HL-60 (cell line): ENCODE data around the gene OR5B2.

Experiments
- DNase-seq, 2 experiments: peaks; one replicate each; pipeline ENCODE4 v3.0.0-alpha.2; 2010 to 2020; ENCODE audit warnings: low read depth in 1 of 2, low spot score in 1 of 2
- H3K27ac ChIP-seq: fragments of 250-450 bp; sonication (Bioruptor Pico); replicated peaks from 2 replicates; pipeline ENCODE4 v1.5.1; 2020; ENCODE audit warnings: mild to moderate bottlenecking, moderate library complexity
- H3K27me3 ChIP-seq: fragments of 250-450 bp; sonication (Bioruptor Pico); 2 replicates; pipeline ENCODE4 v1.5.1; 2021; ENCODE audit warnings: mild to moderate bottlenecking, moderate library complexity; ENCODE audit not compliant: insufficient read depth, poor library complexity, severe bottlenecking
- H3K4me3 ChIP-seq: replicated peaks from 2 replicates; pipeline ENCODE4 v1.5.1; 2011; ENCODE audit warnings: mild to moderate bottlenecking, control low read depth, low read length; ENCODE audit not compliant: insufficient read depth
- GABPA ChIP-seq: IDR thresholded peaks from 2 replicates; pipeline ENCODE4 v1.6.1; 2012; ENCODE audit warnings: low read depth
- POLR2AphosphoS5 ChIP-seq: IDR thresholded peaks from 2 replicates; pipeline ENCODE4 v1.6.1; 2012; ENCODE audit warnings: low read depth
- SPI1 ChIP-seq: IDR thresholded peaks from 2 replicates; pipeline ENCODE4 v1.6.1; 2012; ENCODE audit warnings: low read depth, mild to moderate bottlenecking, borderline replicate concordance
- long read RNA-seq: library from polyadenylated mRNA; unstranded; transcript quantifications from one replicate; pipeline ENCODE4 v2.0.0, GENCODE V29; 2020
- TF ChIP-seq, protein P1 (sequence below): IDR thresholded peaks from one replicate; pipeline ENCODE4 v1.5.1; 2011; ENCODE audit warnings: low read length, control low read depth, inconsistent platforms; ENCODE audit not compliant: insufficient read depth
- TF ChIP-seq, protein P2 (sequence below): IDR thresholded peaks from 2 replicates; pipeline ENCODE4 v1.6.1; 2012; ENCODE audit warnings: low read depth; ENCODE audit not compliant: insufficient replicate concordance

OR5B2 gene
- long read RNA-seq: 0 reads

DNA sequence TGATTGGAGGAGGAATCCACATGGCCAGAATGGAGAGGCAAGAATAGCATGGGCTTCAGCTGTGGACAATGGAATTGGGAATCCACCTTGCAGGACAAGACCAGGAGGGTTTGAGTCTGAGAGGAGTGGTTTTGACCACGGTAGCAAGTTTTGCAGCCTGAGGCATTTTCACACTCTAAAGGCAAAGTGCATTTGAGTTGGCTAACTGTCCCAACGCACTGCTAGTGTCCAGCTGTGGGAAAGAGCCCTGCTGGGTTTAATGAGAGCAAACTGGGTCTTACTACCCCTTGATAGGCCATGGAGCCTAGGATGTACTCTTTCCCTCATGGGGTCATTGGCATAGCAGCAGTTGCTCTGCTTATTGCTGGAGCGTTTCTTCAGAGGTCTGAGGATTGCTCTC, at the start of gene OR5B2:
Gene OR5B2, minus strand, starts transcription at position 101 of the 400 bp plus-strand sequence. CDS start 4,860 bp downstream, outside the sequence.
- Histone ChIP-seq H3K27me3 (no peaks in the 10 kb centered on the region), H3K27ac (no peak within 1 kb of the TSS), H3K4me3 (no peak within 1 kb of the TSS)
- DNase-seq: no peak
- TF ChIP-seq POLR2AphosphoS5 (no peak), SPI1 (no peak), GABPA (no peak)
- TF ChIP-seq, protein P1, sequence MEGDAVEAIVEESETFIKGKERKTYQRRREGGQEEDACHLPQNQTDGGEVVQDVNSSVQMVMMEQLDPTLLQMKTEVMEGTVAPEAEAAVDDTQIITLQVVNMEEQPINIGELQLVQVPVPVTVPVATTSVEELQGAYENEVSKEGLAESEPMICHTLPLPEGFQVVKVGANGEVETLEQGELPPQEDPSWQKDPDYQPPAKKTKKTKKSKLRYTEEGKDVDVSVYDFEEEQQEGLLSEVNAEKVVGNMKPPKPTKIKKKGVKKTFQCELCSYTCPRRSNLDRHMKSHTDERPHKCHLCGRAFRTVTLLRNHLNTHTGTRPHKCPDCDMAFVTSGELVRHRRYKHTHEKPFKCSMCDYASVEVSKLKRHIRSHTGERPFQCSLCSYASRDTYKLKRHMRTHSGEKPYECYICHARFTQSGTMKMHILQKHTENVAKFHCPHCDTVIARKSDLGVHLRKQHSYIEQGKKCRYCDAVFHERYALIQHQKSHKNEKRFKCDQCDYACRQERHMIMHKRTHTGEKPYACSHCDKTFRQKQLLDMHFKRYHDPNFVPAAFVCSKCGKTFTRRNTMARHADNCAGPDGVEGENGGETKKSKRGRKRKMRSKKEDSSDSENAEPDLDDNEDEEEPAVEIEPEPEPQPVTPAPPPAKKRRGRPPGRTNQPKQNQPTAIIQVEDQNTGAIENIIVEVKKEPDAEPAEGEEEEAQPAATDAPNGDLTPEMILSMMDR: no peak
- TF ChIP-seq, protein P2, sequence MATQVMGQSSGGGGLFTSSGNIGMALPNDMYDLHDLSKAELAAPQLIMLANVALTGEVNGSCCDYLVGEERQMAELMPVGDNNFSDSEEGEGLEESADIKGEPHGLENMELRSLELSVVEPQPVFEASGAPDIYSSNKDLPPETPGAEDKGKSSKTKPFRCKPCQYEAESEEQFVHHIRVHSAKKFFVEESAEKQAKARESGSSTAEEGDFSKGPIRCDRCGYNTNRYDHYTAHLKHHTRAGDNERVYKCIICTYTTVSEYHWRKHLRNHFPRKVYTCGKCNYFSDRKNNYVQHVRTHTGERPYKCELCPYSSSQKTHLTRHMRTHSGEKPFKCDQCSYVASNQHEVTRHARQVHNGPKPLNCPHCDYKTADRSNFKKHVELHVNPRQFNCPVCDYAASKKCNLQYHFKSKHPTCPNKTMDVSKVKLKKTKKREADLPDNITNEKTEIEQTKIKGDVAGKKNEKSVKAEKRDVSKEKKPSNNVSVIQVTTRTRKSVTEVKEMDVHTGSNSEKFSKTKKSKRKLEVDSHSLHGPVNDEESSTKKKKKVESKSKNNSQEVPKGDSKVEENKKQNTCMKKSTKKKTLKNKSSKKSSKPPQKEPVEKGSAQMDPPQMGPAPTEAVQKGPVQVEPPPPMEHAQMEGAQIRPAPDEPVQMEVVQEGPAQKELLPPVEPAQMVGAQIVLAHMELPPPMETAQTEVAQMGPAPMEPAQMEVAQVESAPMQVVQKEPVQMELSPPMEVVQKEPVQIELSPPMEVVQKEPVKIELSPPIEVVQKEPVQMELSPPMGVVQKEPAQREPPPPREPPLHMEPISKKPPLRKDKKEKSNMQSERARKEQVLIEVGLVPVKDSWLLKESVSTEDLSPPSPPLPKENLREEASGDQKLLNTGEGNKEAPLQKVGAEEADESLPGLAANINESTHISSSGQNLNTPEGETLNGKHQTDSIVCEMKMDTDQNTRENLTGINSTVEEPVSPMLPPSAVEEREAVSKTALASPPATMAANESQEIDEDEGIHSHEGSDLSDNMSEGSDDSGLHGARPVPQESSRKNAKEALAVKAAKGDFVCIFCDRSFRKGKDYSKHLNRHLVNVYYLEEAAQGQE: no peak

DNA sequence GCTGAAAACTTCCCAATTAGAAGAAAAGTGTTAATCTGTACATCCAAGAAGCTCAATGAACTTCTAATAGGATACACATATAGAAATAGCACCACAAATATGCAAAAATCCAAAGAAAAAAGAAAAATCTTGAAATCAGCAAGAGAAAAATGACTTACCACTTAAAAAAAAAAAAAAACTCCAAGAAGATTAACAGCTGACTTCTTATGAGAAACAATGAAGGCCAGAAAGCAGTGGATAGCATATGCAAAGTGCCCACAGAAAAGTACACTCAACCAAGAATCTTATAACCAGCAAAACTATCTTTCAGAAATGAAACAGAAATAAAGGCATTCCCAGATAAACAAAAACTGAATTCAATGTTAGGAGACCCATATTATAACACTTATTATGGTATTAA, 44.0 kb upstream of the OR5B2 start:
- Histone ChIP-seq H3K27ac (no peak overlapping the region), H3K4me3 (no peak overlapping the region), H3K27me3 (no peaks in the 10 kb centered on the region)
- DNase-seq: no peak
- TF ChIP-seq, protein P2: no peak
- TF ChIP-seq POLR2AphosphoS5: no peak
- TF ChIP-seq GABPA: no peak
- TF ChIP-seq, protein P1: no peak

DNA sequence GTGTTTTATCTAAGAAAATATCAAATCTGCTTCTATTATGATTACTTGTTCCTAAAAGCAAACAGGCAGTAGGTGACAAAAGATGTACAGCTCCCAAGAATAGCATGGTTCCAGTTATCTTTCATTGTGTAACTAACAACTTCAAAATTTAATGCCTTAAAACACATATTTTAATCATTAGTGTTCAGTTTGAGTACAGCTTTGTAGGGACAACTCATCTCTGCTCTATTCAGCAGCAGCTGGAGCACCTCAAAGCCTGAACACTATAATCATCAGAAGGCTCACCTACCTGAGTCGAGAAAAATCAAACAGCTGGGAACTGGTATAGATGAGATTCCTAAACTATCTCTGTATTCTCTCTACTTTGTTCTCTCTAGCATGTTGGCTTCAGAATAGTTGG, 38.4 kb upstream of the OR5B2 start:
- no peak for TF ChIP-seq GABPA
- TF ChIP-seq, protein P1: no peak
- TF ChIP-seq SPI1: no peak
- TF ChIP-seq, protein P2: no peak
- no peak for TF ChIP-seq POLR2AphosphoS5
- no peak overlapping the region for H3K27ac ChIP-seq

More for the DNA sequence above, 38.4 kb upstream of the OR5B2 start:
- Histone ChIP-seq H3K4me3 (no peak overlapping the region), H3K27me3 (no peaks in the 10 kb centered on the region)
- no peak for DNase-seq
